SH-SY5Y (cell line): ENCODE data around the gene IQUB.

ENCODE experiments used
- GATA2 ChIP-seq: IDR thresholded peaks from 2 replicates; pipeline ENCODE4 v1.6.1; 2011; ENCODE audit warnings: mild to moderate bottlenecking, low read depth, low read length
- GATA3 ChIP-seq: IDR thresholded peaks from 2 replicates; pipeline ENCODE4 v1.6.1; 2011; ENCODE audit warnings: low read depth, mild to moderate bottlenecking, low read length, moderate library complexity

The IQUB gene

DNA sequence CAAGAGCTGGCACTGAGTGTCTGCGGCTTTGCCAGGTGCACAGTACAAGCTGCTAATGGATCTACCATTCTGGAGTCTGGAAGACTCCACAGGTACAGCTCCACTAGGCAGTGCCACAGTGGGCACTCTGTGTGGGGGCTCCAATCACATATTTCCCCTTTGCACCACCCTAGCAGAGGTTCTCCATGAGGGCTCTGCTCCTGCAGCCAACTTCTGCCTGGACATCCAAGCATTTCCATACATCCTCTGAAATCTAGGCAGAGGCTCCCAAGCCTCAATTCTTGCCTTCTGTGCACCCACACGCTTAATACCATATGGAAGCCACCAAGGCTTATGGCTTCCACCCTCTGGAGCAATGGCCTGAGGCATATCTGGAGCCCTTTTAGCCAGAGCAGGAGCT is 29.2 kb downstream of the IQUB start:
- no peak for TF ChIP-seq GATA3
- TF ChIP-seq GATA2, result no peak

- no peak for TF ChIP-seq GATA2
- TF ChIP-seq GATA3, result no peak
These were observed 32.2 kb downstream of the IQUB start for GRCh38 chr7:123502201-123502600.

DNA sequence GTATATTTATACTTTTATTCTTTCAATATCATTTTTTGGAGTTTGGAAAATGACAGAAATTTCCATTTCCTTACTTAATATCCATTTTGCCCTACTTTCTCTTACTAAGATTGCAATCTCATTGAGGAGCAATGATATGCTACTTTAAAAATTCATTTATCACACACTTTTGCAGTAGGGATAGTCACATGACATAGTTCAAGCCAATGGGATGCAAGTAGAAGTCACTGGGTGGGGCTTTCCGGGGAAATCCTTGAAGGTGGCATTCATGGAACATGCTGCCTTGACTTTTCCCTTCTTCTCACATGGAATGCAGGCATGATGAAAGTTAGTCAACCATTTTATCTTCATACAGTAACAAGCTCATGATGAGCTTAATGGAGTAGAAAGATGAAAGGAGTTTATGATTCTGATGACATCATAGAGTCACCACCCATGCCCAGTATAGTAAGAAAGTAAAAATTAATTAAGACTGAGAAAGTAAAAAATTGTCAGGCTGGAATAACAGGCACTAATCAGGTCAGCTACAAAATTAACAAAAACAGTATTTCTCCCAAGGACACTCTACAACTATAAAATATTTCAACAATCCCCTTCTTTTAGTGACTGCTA is 33.4 kb downstream of the IQUB start:
- no peak for TF ChIP-seq GATA2
- no peak for TF ChIP-seq GATA3

- no peak for TF ChIP-seq GATA2
- TF ChIP-seq GATA3, result no peak
These were observed 35.0 kb downstream of the IQUB start for GRCh38 chr7:123499211-123499970.

- TF ChIP-seq GATA2, result no peak
- TF ChIP-seq GATA3, result no peak
These were observed 35.8 kb downstream of the IQUB start for GRCh38 chr7:123498601-123499000.

DNA sequence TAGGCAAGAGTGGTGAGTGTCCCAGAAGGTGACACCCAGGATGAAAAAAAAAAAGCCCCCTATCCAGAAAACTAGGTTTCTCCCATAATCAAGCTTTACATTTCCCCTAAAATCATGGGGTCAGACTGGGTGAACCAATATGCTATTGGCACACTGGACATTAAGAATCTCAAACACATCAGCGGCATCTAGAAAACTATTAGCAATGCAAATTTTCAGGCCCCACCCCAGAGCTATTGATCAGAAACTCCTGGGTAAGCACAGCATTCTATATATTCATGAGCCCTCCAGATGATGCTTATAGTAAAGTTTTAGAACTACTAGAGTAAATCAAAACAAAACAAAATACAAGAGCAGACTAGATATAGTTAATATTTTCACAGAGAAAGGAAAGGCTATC is 36.4 kb downstream of the IQUB start:
- TF ChIP-seq GATA2 (no peak), GATA3 (no peak)

DNA sequence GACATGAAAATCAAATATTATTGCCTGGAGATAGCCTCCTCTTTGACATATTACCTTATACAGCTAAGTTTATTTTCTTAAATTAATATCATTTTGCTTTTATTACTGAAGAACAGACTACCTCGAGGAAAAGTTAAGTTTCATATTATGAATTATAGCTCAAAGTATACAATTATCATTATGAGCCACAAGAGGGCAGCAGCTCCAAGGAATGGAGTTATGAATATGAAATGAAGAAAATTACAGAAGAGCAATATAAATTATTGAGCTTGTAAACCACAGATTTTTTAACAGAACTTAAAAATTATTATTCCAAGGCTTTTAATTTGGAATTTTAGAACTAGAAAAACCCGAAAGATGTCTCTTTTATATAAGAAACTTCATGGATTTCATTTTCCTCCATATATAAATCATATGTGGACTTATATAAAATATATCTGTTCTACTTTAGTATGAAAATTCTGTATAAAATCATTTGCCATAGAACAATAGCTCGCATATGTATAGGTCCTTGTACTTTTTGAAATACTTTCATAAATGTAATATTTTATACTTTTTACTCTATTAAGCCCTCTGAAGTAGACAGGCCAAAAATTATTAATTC is 40.1 kb downstream of the IQUB start:
- no peak for TF ChIP-seq GATA2

DNA sequence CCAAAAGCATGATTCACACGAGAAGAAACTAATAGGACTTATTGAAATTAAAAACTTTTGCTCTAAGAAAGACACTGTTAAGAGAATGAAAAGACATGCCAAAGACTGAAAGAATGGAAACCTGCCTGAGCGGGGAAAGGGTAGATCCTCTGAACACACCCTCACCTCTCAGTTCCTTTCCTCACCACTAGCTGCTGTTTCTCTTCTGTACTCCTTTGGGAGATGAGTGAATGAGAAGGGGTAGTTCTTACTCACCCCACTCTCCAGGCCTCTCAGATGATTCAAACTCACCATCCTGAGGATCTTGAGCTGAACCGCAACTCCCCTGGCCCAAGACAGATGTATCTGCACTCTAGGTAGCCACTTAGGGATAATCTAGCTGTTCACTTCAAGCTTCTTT is 41.9 kb downstream of the IQUB start:
- TF ChIP-seq GATA2 (no peak), GATA3 (no peak)

DNA sequence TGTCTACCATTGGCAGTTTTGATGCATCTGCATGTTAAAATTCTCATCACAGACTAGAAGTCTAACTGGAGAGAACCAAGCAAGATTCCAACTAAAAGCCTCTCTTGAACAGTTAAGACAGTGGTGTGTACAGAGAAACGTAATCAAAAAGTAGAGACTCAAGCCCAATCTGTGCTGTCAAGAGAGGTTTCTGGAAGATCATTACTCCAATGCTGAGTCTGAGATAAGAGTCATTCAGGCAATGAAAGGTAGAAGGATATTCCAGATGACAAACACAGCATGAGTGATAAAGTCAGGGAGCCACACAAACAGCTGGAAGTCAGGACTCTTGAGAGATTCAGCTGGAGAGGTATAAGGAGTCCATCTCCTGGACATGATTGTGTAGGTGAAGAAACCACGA is 48.7 kb downstream of the IQUB start:
- TF ChIP-seq GATA3 (no peak), GATA2 (no peak)

DNA sequence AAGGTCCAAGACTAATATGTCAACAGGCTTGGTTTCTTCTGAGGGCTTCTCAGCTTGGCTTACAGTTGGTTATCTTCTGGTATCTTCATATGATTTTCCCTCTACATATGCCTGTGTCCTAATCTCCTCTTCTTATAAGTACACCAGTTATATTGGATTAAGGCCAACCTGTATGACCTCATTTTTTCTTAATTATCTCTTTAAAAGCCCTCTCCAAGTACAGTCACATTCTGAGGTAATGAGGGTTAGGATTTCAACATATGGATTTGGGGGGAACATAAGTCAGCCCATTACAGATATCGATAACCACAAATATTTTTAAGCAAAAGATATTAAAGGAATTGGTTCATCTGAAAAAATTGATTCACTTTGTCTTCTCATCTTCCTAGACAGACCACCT is 49.2 kb downstream of the IQUB start:
- no peak for TF ChIP-seq GATA3
- TF ChIP-seq GATA2, result no peak

- TF ChIP-seq GATA3, result no peak
- TF ChIP-seq GATA2, result no peak
These were observed 50.2 kb downstream of the IQUB start for GRCh38 chr7:123484199-123484598.

DNA sequence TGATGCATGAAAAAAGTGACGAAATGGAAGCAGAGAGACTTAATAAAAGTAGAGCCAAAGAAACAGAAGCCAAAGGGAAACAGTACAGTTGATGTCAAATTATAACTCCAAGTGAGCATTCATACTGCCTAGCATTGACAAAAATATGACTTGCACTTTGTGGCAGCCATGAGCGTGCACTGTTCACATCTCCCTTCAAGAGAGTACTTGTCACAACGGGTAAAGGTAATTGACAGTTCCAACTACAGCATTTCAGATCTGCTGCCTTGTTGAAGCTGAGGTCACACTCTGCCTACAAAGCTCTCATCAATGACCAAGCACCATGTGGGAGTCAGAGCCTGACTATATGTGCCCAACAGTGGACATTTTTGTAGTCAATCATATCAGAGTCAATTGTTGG is 54.3 kb downstream of the IQUB start:
- TF ChIP-seq GATA2 (no peak), GATA3 (no peak)

DNA sequence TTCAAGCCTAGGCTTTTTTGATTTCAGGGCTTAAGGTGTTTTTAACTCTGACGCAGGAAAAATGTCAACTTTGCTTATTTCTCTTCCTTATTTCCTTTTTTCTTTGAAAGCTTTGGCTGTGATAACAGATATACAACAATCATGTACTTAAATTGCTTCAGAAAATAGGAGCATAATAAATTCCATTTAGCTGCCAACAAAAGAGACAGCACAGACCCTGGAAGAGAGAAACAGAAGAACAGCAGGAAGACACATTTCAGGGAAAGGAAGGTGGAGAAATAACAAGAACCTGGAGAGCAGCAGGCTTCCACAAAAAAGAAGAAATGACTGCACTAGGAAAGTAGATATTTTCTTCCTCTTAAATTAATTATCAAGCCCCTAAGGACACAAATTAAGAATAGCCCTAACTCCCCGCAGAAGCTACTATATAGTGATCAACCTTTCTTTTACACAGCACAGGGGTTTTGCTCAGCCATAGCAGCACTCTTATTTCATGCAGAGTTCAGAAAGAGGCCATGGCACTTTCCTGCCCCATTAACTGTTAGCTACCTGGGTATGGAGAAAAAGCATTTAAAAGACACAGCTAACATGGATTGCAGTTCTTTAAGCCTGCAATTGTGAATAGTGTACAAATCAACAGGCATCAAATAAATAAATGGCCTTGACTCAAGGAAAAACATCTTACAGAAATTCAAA is 61.5 kb downstream of the IQUB start:
- no peak for TF ChIP-seq GATA2
- TF ChIP-seq GATA3, result no peak

DNA sequence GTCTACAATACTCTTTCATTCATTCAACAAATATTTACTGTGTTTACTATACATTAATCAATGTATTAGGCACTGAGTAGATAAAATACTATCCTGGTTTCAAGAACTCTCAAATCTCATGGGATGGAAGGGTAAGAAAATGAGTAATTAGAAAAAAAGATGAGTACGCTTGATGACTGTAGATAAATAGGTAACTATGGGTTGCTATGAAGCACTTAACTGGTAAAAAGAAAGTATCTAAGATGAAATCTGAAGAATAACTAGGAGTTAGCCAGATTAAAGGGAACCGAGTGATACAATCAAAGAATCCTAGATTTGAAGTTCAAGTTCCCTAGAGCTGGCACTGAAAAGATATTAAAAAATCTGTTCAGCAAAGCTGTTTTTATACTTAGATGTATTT is 62.1 kb downstream of the IQUB start:
- TF ChIP-seq GATA3 (no peak), GATA2 (no peak)

- TF ChIP-seq GATA3, result no peak
- TF ChIP-seq GATA2, result no peak
These were observed 66.1 kb downstream of the IQUB start for GRCh38 chr7:123468303-123468702.

DNA sequence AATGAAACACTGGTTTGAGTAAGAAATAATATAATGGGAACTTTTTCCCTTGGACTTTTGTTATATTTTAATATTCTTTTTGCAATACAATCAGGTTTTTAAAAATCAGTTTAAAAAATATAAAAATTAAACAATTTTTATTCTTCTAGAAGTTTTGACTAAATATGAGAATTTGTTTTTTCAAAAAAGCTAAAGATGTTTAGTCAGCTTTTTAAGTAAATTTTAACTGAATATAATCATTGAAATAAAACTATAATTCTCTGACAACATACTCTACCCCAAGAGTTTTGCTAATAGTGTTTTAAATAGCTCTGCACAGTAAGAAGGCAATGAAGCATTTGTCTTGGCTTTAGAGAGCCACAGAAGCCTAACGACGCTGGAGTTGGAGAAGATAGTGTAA is 70.5 kb downstream of the IQUB start:
- no peak for TF ChIP-seq GATA3
